ENCODE results near the gene ATRNL1.

Gene ATRNL1

DNA sequence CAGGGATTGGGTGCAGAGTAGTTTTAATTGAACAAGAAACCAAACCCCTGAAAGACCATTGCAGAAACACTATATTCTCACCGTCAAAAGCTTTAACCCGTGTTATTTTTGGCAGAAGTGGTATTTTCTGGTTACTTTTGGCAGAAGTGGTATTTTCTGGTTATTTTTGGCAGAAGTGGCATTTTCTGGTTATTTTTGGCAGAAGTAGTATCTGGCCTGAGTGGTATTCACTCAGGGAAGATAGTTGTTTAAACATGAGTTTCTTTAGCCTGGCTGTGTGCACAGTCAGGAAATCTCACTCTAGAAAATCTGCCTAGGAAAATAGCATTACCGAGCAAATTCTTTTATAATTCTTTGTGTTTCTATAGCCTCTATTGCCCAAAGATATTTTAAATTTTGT lies 857.2 kb downstream of the ATRNL1 start:
- Histone ChIP-seq H3K4me2 (ENCODE audit: low read length) (no peak overlapping the region), H3K36me3 (ENCODE audit: control insufficient read depth, low read length) (no peaks in the 10 kb centered on the region), H3K27me3 (ENCODE audit: control insufficient read depth, low read length) (no peaks in the 10 kb centered on the region), H3K4me3 (ENCODE audit: low read length) (no peak overlapping the region), H3K79me2 (ENCODE audit: control insufficient read depth, low read length) (no peaks in the 10 kb centered on the region), H3K9me3 (ENCODE audit: control insufficient read depth, insufficient read depth, low read length) (no peaks in the 10 kb centered on the region), H3K4me1 (ENCODE audit: control insufficient read depth, low read length) (no peaks in the 10 kb centered on the region), H4K20me1 (ENCODE audit: control insufficient read depth, insufficient read depth, low read depth, low read length) (no peaks in the 10 kb centered on the region), H3F3A (ENCODE audit: control insufficient read depth, insufficient read depth) (no peaks in the 10 kb centered on the region), H3K27ac (ENCODE audit: low read depth, low read length) (no peak overlapping the region), H3K9me2 (replicated peaks; ENCODE audit: control insufficient read depth, low read length) (no peaks in the 10 kb centered on the region)
- TF ChIP-seq, protein P1, sequence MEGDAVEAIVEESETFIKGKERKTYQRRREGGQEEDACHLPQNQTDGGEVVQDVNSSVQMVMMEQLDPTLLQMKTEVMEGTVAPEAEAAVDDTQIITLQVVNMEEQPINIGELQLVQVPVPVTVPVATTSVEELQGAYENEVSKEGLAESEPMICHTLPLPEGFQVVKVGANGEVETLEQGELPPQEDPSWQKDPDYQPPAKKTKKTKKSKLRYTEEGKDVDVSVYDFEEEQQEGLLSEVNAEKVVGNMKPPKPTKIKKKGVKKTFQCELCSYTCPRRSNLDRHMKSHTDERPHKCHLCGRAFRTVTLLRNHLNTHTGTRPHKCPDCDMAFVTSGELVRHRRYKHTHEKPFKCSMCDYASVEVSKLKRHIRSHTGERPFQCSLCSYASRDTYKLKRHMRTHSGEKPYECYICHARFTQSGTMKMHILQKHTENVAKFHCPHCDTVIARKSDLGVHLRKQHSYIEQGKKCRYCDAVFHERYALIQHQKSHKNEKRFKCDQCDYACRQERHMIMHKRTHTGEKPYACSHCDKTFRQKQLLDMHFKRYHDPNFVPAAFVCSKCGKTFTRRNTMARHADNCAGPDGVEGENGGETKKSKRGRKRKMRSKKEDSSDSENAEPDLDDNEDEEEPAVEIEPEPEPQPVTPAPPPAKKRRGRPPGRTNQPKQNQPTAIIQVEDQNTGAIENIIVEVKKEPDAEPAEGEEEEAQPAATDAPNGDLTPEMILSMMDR (IDR thresholded peaks at IDR 0.05; ENCODE audit: low read depth, low read length, poor library complexity, severe bottlenecking) = no peak
- no peak for TF ChIP-seq EZH2phosphoT487 (IDR thresholded peaks at IDR 0.05; ENCODE audit: borderline replicate concordance, low read length)

- TF ChIP-seq EZH2phosphoT487 (IDR thresholded peaks at IDR 0.05; ENCODE audit: borderline replicate concordance, low read length) = no peak
- TF ChIP-seq, protein P1 (IDR thresholded peaks at IDR 0.05; ENCODE audit: low read depth, low read length, poor library complexity, severe bottlenecking) = no peak
- Histone ChIP-seq H4K20me1 (ENCODE audit: control insufficient read depth, insufficient read depth, low read depth, low read length) (no peaks in the 10 kb centered on the region), H3K9me2 (replicated peaks; ENCODE audit: control insufficient read depth, low read length) (no peaks in the 10 kb centered on the region), H3K79me2 (ENCODE audit: control insufficient read depth, low read length) (no peaks in the 10 kb centered on the region), H3K9me3 (ENCODE audit: control insufficient read depth, insufficient read depth, low read length) (no peaks in the 10 kb centered on the region), H3K4me2 (ENCODE audit: low read length) (no peak overlapping the region), H3K4me3 (ENCODE audit: low read length) (no peak overlapping the region), H3K4me1 (ENCODE audit: control insufficient read depth, low read length) (no peaks in the 10 kb centered on the region), H3K27ac (ENCODE audit: low read depth, low read length) (no peak overlapping the region), H3K27me3 (ENCODE audit: control insufficient read depth, low read length) (no peaks in the 10 kb centered on the region), H3F3A (ENCODE audit: control insufficient read depth, insufficient read depth) (no peaks in the 10 kb centered on the region), H3K36me3 (ENCODE audit: control insufficient read depth, low read length) (no peaks in the 10 kb centered on the region)
Observed at GRCh38 chr10:115951242-115951641, 858.1 kb downstream of the ATRNL1 start.

DNA sequence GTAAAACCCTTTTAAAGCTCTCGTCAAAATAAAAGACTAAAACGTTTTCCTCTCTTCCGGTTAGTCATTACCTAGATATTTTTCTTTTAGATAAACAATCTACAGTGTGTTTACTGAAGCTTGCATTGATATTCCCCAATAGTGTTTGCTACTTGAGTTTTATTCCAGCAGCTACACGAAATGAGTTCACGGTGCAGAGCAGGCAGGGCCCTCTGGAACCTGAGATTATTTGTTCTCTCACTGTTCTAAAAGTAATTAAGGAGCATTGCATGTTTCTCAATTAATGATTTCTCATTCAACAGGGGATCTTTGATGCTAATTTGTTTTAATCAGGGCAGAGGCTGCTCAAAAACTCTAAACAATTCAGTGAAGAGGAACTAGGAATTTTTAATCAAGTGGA lies 860.1 kb downstream of the ATRNL1 start:
- no peaks in the 10 kb centered on the region for H3K9me3 ChIP-seq (ENCODE audit: control insufficient read depth, insufficient read depth, low read length)
- no peaks in the 10 kb centered on the region for H3F3A ChIP-seq (ENCODE audit: control insufficient read depth, insufficient read depth)
- no peaks in the 10 kb centered on the region for H3K4me1 ChIP-seq (ENCODE audit: control insufficient read depth, low read length)
- no peaks in the 10 kb centered on the region for H3K27me3 ChIP-seq (ENCODE audit: control insufficient read depth, low read length)
- H3K27ac ChIP-seq (ENCODE audit: low read depth, low read length) = no peak overlapping the region
- no peak overlapping the region for H3K4me3 ChIP-seq (ENCODE audit: low read length)
- no peaks in the 10 kb centered on the region for H4K20me1 ChIP-seq (ENCODE audit: control insufficient read depth, insufficient read depth, low read depth, low read length)
- no peaks in the 10 kb centered on the region for H3K36me3 ChIP-seq (ENCODE audit: control insufficient read depth, low read length)
- no peak overlapping the region for H3K4me2 ChIP-seq (ENCODE audit: low read length)
- no peaks in the 10 kb centered on the region for H3K79me2 ChIP-seq (ENCODE audit: control insufficient read depth, low read length)
- TF ChIP-seq EZH2phosphoT487 (IDR thresholded peaks at IDR 0.05; ENCODE audit: borderline replicate concordance, low read length) = no peak
- TF ChIP-seq, protein P1 (IDR thresholded peaks at IDR 0.05; ENCODE audit: low read depth, low read length, poor library complexity, severe bottlenecking) = no peak
- H3K9me2 ChIP-seq (replicated peaks; ENCODE audit: control insufficient read depth, low read length) = no peaks in the 10 kb centered on the region

GRCh38 chr10:115953968-115954367 lies 860.8 kb downstream of the ATRNL1 start:
- Histone ChIP-seq H3K27me3 (ENCODE audit: control insufficient read depth, low read length) (no peaks in the 10 kb centered on the region), H3K36me3 (ENCODE audit: control insufficient read depth, low read length) (no peaks in the 10 kb centered on the region), H3K27ac (ENCODE audit: low read depth, low read length) (no peak overlapping the region), H3K9me3 (ENCODE audit: control insufficient read depth, insufficient read depth, low read length) (no peaks in the 10 kb centered on the region), H4K20me1 (ENCODE audit: control insufficient read depth, insufficient read depth, low read depth, low read length) (no peaks in the 10 kb centered on the region), H3K4me3 (ENCODE audit: low read length) (no peak overlapping the region), H3K4me1 (ENCODE audit: control insufficient read depth, low read length) (no peaks in the 10 kb centered on the region), H3F3A (ENCODE audit: control insufficient read depth, insufficient read depth) (no peaks in the 10 kb centered on the region), H3K9me2 (replicated peaks; ENCODE audit: control insufficient read depth, low read length) (no peaks in the 10 kb centered on the region), H3K4me2 (ENCODE audit: low read length) (no peak overlapping the region), H3K79me2 (ENCODE audit: control insufficient read depth, low read length) (no peaks in the 10 kb centered on the region)
- TF ChIP-seq, protein P1 (IDR thresholded peaks at IDR 0.05; ENCODE audit: low read depth, low read length, poor library complexity, severe bottlenecking) = no peak
- TF ChIP-seq EZH2phosphoT487 (IDR thresholded peaks at IDR 0.05; ENCODE audit: borderline replicate concordance, low read length) = no peak

Measured in DOHH2 (cell line).